CD4-positive, alpha-beta T cell (primary cell): ENCODE data around the gene LST1. TPM values are rescaled to one million over a fixed set of nuclear protein-coding genes. Genes with fewer than 3 reads are reported as not detected.
A peak's percentile ranks its signal among the peaks of the same experiment; 100 is the strongest.

ENCODE experiments used
- ATAC-seq: fragments of 200-7000 bp; cut with Tn5 transposase; one replicate; pipeline ENCODE4 v1.10.0; 2022; ENCODE audit warnings: mild to moderate bottlenecking; ENCODE audit not compliant: poor library complexity
- CTCF ChIA-PET: fragments of 350-600 bp; sonication (Branson Sonifier 250); formaldehyde crosslinking; loops from one replicate; lab custom pipeline; 2021; ENCODE audit warnings: antibody characterized with exemption, inconsistent platforms; lab: Charles Lee
- POLR2A ChIA-PET: fragments of 350-600 bp; sonication (Branson Sonifier 250); formaldehyde crosslinking; loops from one replicate; lab custom pipeline; 2021; ENCODE audit warnings: antibody characterized with exemption, inconsistent platforms; lab: Charles Lee
- DNase-seq, 14 experiments: peaks; one replicate each; pipeline ENCODE4 v3.0.0-alpha.2; 2013 to 2020; ENCODE audit warnings: mixed read lengths in 2 of 14
- H3K27ac ChIP-seq, 2 donors: one replicate each; pipeline versions ENCODE4 v1.5.1 to v1.7.0; 2013; ENCODE audit warnings: low read length in 2 of 2, low read depth in 1 of 2, mild to moderate bottlenecking in 1 of 2
- H3K27me3 ChIP-seq, 2 experiments: 1 replicate in 1 of 2; 2 replicates in 1 of 2; pipeline versions ENCODE4 v1.6.1 to v1.7.0; 2013; ENCODE audit warnings: low read length in 2 of 2, control low read depth in 1 of 2, mild to moderate bottlenecking in 1 of 2, moderate library complexity in 1 of 2; ENCODE audit not compliant: insufficient read depth in 2 of 2, control insufficient read depth in 1 of 2
- H3K36me3 ChIP-seq: one replicate; pipeline ENCODE4 v1.6.1; 2013; ENCODE audit warnings: low read length, control low read depth; ENCODE audit not compliant: insufficient read depth
- H3K4me1 ChIP-seq: one replicate; pipeline ENCODE4 v1.6.1; 2013; ENCODE audit warnings: low read length, control low read depth; ENCODE audit not compliant: insufficient read depth
- H3K4me3 ChIP-seq: one replicate; pipeline ENCODE4 v1.5.1; 2013; ENCODE audit warnings: mild to moderate bottlenecking, low read length, moderate library complexity
- H3K9me3 ChIP-seq, 2 experiments: 1 replicate in 1 of 2; 2 replicates in 1 of 2; pipeline versions ENCODE4 v1.6.1 to v1.7.0; 2013; ENCODE audit warnings: low read length in 2 of 2, mild to moderate bottlenecking in 2 of 2, control low read depth in 1 of 2, moderate library complexity in 1 of 2; ENCODE audit not compliant: control insufficient read depth in 1 of 2, insufficient read depth in 1 of 2
- H3K27ac Mint-ChIP-seq: one replicate; pipeline ENCODE4 v1.8.0; 2020; ENCODE audit warnings: mixed read lengths
- H3K27me3 Mint-ChIP-seq: one replicate; pipeline ENCODE4 v1.8.0; 2021; ENCODE audit warnings: mixed read lengths
- H3K36me3 Mint-ChIP-seq: one replicate; pipeline ENCODE4 v1.8.0; 2021; ENCODE audit warnings: low read depth, mixed read lengths
- H3K4me1 Mint-ChIP-seq: one replicate; pipeline ENCODE4 v1.8.0; 2021; ENCODE audit warnings: low read depth, mixed read lengths
- H3K4me3 Mint-ChIP-seq: one replicate; pipeline ENCODE4 v1.8.0; 2020; ENCODE audit warnings: mild to moderate bottlenecking, mixed read lengths
- H3K9me3 Mint-ChIP-seq: one replicate; pipeline ENCODE4 v1.8.0; 2020; ENCODE audit warnings: mixed read lengths
- CTCF ChIP-seq: fragments of 200-600 bp; IDR thresholded peaks from one replicate; pipeline ENCODE4 v1.8.0; 2022; ENCODE audit warnings: antibody characterized with exemption, mild to moderate bottlenecking
- intact Hi-C, 2 experiments: fragments of 100-400 bp; cut with DNase I in 1 of 2; cut with micrococcal nuclease in 1 of 2; formaldehyde crosslinking; loops; one replicate each; pipeline versions ENCODE4 v1.15.1 to v1.9.0; 2023 to 2025; cut with DNase I, micrococcal nuclease
- total RNA-seq, 174 experiments: library from RNA in 2 of 174; stranded (reverse) in 2 of 174; gene quantifications; one replicate each; pipeline ENCODE4 v1.2.3 and lab custom pipeline; 2021 to 2026

Gene LST1
- total RNA-seq, 2 experiments from 2014 or later = 8.9 to 10.3 TPM

GRCh38 chr6:31631681-31632278 is 45.7 kb downstream of the LST1 start:
- H3K4me3 ChIP-seq = no peak overlapping the region
- peaks cover 2% of the 10 kb centered on the region for H3K4me1 ChIP-seq
- Mint-ChIP-seq H3K27ac (no peak overlapping the region), H3K9me3 (no peaks in the 10 kb centered on the region), H3K27me3 (no peaks in the 10 kb centered on the region), H3K4me1 (no peaks in the 10 kb centered on the region), H3K36me3 (peaks cover 99% of the 10 kb centered on the region), H3K4me3 (no peak overlapping the region)
- peaks cover 100% of the 10 kb centered on the region for H3K36me3 ChIP-seq
- no peaks in the 10 kb centered on the region for H3K27me3 ChIP-seq
- intact Hi-C loops = no loop called here
- no peak overlapping the region for H3K27ac ChIP-seq
- ATAC-seq (peak; percentile 30), DNase-seq (no peak)
- POLR2A ChIA-PET = no interaction called here
- no peaks in the 10 kb centered on the region for H3K9me3 ChIP-seq
- TF ChIP-seq CTCF = no peak
- CTCF ChIA-PET = no interaction called here

GRCh38 chr6:31632279-31632946 is 46.3 kb downstream of the LST1 start:
- Mint-ChIP-seq H3K27me3 (no peaks in the 10 kb centered on the region), H3K27ac (no peak overlapping the region), H3K36me3 (peaks cover 99% of the 10 kb centered on the region), H3K4me1 (no peaks in the 10 kb centered on the region), H3K4me3 (no peak overlapping the region), H3K9me3 (no peaks in the 10 kb centered on the region)
- no peak for TF ChIP-seq CTCF
- H3K36me3 ChIP-seq = peaks cover 100% of the 10 kb centered on the region
- CTCF ChIA-PET = no interaction called here
- DNase-seq (no peak), ATAC-seq (no peak)
- H3K4me1 ChIP-seq = peaks cover 2% of the 10 kb centered on the region
- no peaks in the 10 kb centered on the region for H3K27me3 ChIP-seq
- H3K4me3 ChIP-seq = no peak overlapping the region
- POLR2A ChIA-PET = no interaction called here
- H3K27ac ChIP-seq = no peak overlapping the region
- no peaks in the 10 kb centered on the region for H3K9me3 ChIP-seq
- intact Hi-C loops = no loop called here

- ChIA-PET CTCF (no interaction called here), POLR2A (no interaction called here)
- Histone ChIP-seq H3K4me3 (no peak overlapping the region), H3K4me1 (peaks cover 2% of the 10 kb centered on the region), H3K9me3 (no peaks in the 10 kb centered on the region), H3K36me3 (peaks cover 98% of the 10 kb centered on the region), H3K27me3 (no peaks in the 10 kb centered on the region), H3K27ac (no peak overlapping the region)
- DNase-seq (no peak), ATAC-seq (no peak)
- H3K4me3 Mint-ChIP-seq = no peak overlapping the region
- peaks cover 96% of the 10 kb centered on the region for H3K36me3 Mint-ChIP-seq
- H3K27ac Mint-ChIP-seq = no peak overlapping the region
- H3K4me1 Mint-ChIP-seq = no peaks in the 10 kb centered on the region
- intact Hi-C loops = no loop called here
- TF ChIP-seq CTCF = no peak
- no peaks in the 10 kb centered on the region for H3K27me3 Mint-ChIP-seq
- H3K9me3 Mint-ChIP-seq = no peaks in the 10 kb centered on the region
Observed at GRCh38 chr6:31633447-31633846, 47.4 kb downstream of the LST1 start.
